Measurements from ENCODE around the gene TCP11L1. TPM values are rescaled to one million over a fixed set of nuclear protein-coding genes. Genes with fewer than 3 reads are reported as not detected.

The TCP11L1 gene, protein sequence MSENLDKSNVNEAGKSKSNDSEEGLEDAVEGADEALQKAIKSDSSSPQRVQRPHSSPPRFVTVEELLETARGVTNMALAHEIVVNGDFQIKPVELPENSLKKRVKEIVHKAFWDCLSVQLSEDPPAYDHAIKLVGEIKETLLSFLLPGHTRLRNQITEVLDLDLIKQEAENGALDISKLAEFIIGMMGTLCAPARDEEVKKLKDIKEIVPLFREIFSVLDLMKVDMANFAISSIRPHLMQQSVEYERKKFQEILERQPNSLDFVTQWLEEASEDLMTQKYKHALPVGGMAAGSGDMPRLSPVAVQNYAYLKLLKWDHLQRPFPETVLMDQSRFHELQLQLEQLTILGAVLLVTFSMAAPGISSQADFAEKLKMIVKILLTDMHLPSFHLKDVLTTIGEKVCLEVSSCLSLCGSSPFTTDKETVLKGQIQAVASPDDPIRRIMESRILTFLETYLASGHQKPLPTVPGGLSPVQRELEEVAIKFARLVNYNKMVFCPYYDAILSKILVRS
- total RNA-seq (10 to 100 TPM; 20.2 to 20.9 TPM), polyA plus RNA-seq (1 to 10 TPM; 6.0 to 6.6 TPM)

DNA sequence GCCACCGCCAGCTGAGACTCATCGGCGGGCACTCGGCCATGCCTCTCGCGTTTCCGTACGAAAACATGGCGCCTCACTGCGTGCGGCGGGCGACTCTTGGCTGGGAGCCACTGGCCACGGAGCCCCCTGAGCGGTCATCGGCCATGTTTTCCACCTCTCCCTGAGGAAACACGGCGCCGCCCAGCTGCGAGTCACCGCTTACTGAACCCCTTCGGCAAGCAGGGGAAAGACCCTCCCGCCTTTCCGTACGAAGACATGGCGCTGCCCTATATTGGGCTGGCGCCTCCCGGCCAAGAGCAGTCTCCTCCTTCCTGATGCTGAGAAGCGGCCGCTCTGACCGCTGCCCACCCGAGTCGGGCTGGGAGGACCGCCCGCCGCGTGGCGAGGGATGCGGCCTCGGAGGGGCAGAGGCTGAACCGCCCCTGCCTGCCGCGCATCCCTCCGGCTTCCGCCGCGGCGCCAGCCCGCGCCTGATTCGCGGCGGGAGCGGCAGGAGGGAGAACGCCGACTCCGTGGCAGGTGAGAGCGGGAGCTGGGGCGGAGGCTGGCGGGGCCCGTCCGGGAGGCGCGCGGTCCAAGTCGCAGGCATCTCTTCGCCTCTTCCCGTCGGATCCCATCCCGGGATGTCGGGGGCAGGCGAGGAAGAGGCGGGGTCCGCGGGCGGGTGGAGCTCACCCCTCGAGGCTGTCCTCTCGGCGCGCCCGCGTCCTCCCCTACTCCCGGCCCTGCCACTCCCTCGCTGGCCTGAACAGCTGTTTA, at the start of gene TCP11L1:
Gene TCP11L1, plus strand, starts transcription at position 299 of the 759 bp plus-strand sequence. CDS start 4,202 bp downstream, outside the sequence.
- Mint-ChIP-seq H3K27ac (peak within 1 kb of the TSS; percentile 92 to 98 (median 95)), H3K27me3 (peaks cover 2 to 7% of the 10 kb centered on the region in 2 donors), H3K4me1 (peaks cover 8 to 19% (median 11%) of the 10 kb centered on the region in 4 donors), H3K36me3 (peaks cover 4 to 16% of the 10 kb centered on the region in 2 donors), H3K9me3 (peaks cover 0 to 3% (median 0%) of the 10 kb centered on the region in 8 donors), H3K4me3 (peak within 1 kb of the TSS; percentile 93 to 95 (median 95))
- peaks cover 11% of the 10 kb centered on the region for H3K4me1 ChIP-seq (ENCODE audit: insufficient read depth, low read length)
- H3K27me3 ChIP-seq (ENCODE audit: insufficient read depth, low read length) = no peaks in the 10 kb centered on the region
- H3K36me3 ChIP-seq (ENCODE audit: insufficient read depth, low read length) = no peaks in the 10 kb centered on the region
- H3K27ac ChIP-seq (ENCODE audit: low read depth, low read length) = peak within 1 kb of the TSS; percentile 78
- ChIA-PET CTCF (ENCODE audit: partially characterized antibody) (interaction anchor here (0.8 to 3.1 kb wide), 12 partner anchors 14 to 146 kb away, joined by 3 to 16 read pairs (median 6); partner anchors contain the start of genes DEPDC7 and QSER1), POLR2A (ENCODE audit: partially characterized antibody) (interaction anchor here (0.6 to 3.8 kb wide), 17 partner anchors 8 to 1012 kb away, joined by 3 to 43 read pairs (median 7); partner anchors contain the start of genes CAPRIN1, CSTF3, DEPDC7 and EIF3M)
- DNase-seq = peak; percentile 74 to 90 (median 80)
- intact Hi-C loops (cut with micrococcal nuclease) = loop anchor here (1.0 to 5.0 kb wide), 8 partner anchors 24 to 219 kb away; partner anchors contain the start of genes CSTF3, DEPDC7 and QSER1
- peak within 1 kb of the TSS; percentile 62 to 73 for H3K4me3 ChIP-seq (ENCODE audit: low read length in 2 of 2)
- H3K9me3 ChIP-seq (ENCODE audit: control insufficient read depth in 1 of 2, low read length in 2 of 2) = no peaks in the 10 kb centered on the region

DNA sequence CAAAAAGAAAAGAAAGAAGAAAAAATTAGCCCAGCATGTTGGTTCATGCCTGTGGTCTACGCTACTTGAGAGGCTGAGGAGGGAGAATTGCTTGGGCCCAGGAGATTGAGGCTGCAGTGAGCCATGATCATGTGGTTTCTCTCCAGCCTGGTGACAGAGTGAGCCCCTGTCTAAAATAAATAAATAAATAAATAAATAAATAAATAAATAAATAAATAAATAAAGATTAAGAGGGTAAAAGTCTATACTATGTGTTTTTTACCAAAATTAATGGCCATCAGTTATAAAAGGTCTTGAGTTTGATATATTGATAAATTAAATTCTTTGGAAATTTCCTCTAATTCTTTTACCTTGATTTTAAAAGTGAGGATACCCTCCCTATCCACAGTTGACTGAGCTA, 48.9 kb upstream of the TCP11L1 start:
- Mint-ChIP-seq H3K27me3 (no peaks in the 10 kb centered on the region), H3K9me3 (peaks cover 0 to 14% (median 8%) of the 10 kb centered on the region in 8 donors), H3K4me1 (no peaks in the 10 kb centered on the region), H3K27ac (no peak overlapping the region), H3K36me3 (no peaks in the 10 kb centered on the region), H3K4me3 (no peak overlapping the region)
- CTCF ChIA-PET (ENCODE audit: partially characterized antibody) = no interaction called here
- DNase-seq = no peak
- Histone ChIP-seq H3K27me3 (ENCODE audit: insufficient read depth, low read length) (no peaks in the 10 kb centered on the region), H3K36me3 (ENCODE audit: insufficient read depth, low read length) (no peaks in the 10 kb centered on the region), H3K9me3 (ENCODE audit: control insufficient read depth in 1 of 2, low read length in 2 of 2) (no peaks in the 10 kb centered on the region), H3K4me1 (ENCODE audit: insufficient read depth, low read length) (no peaks in the 10 kb centered on the region), H3K4me3 (ENCODE audit: low read length in 2 of 2) (no peak overlapping the region), H3K27ac (ENCODE audit: low read depth, low read length) (no peak overlapping the region)
- POLR2A ChIA-PET (ENCODE audit: partially characterized antibody) = no interaction called here
- intact Hi-C loops (cut with micrococcal nuclease) = no loop called here

DNA sequence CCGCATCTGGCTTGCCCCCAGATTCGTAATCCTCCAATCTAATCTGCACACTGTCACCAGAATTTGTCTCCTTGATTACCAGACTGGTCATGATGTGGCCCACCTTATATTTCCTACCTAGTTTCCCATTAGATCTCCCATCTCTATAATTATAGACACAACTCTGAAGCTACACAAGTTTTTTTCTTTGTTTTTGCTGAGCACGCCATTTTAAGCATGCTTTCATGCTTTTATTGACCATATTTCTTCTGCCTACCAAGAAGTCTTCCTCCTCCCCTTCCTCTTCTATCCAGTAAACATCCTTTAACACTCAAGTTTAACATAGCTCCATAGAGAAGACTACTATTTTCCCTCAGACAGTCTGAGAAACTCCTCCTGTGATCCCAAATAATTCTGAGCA, 47.9 kb upstream of the TCP11L1 start:
- no peak overlapping the region for H3K4me3 Mint-ChIP-seq
- Histone ChIP-seq H3K4me3 (ENCODE audit: low read length in 2 of 2) (no peak overlapping the region), H3K9me3 (ENCODE audit: control insufficient read depth in 1 of 2, low read length in 2 of 2) (no peaks in the 10 kb centered on the region), H3K27ac (ENCODE audit: low read depth, low read length) (no peak overlapping the region), H3K4me1 (ENCODE audit: insufficient read depth, low read length) (no peaks in the 10 kb centered on the region), H3K36me3 (ENCODE audit: insufficient read depth, low read length) (no peaks in the 10 kb centered on the region), H3K27me3 (ENCODE audit: insufficient read depth, low read length) (no peaks in the 10 kb centered on the region)
- no peaks in the 10 kb centered on the region for H3K36me3 Mint-ChIP-seq
- peaks cover 0 to 14% (median 8%) of the 10 kb centered on the region in 8 donors for H3K9me3 Mint-ChIP-seq
- intact Hi-C loops (cut with micrococcal nuclease) = no loop called here
- no peak overlapping the region for H3K27ac Mint-ChIP-seq
- POLR2A ChIA-PET (ENCODE audit: partially characterized antibody) = no interaction called here
- DNase-seq = no peak
- CTCF ChIA-PET (ENCODE audit: partially characterized antibody) = no interaction called here
- no peaks in the 10 kb centered on the region for H3K4me1 Mint-ChIP-seq
- no peaks in the 10 kb centered on the region for H3K27me3 Mint-ChIP-seq

DNA sequence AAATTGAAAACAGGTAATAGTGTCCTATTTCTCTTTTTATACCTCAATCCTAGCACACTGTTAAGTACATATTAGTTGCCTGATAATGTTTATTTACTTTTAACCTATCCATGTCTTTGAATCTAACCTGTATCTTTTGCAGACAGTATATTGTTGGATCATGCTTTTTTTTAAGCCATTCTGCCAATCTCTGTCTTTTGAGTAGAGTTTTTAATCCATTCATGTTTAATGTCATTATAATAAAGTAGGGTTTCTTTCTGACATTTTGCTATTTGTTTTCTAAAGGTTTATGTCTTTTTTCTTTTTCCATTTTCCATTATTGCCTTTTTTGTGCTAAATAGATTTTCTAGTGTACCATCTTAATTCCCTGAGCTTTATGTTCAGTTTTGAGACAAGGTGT, 47.5 kb upstream of the TCP11L1 start:
- intact Hi-C loops (cut with micrococcal nuclease) = no loop called here
- H3K27me3 Mint-ChIP-seq = no peaks in the 10 kb centered on the region
- Histone ChIP-seq H3K9me3 (ENCODE audit: control insufficient read depth in 1 of 2, low read length in 2 of 2) (no peaks in the 10 kb centered on the region), H3K27ac (ENCODE audit: low read depth, low read length) (no peak overlapping the region), H3K36me3 (ENCODE audit: insufficient read depth, low read length) (no peaks in the 10 kb centered on the region), H3K4me3 (ENCODE audit: low read length in 2 of 2) (no peak overlapping the region), H3K27me3 (ENCODE audit: insufficient read depth, low read length) (no peaks in the 10 kb centered on the region), H3K4me1 (ENCODE audit: insufficient read depth, low read length) (no peaks in the 10 kb centered on the region)
- no peaks in the 10 kb centered on the region for H3K36me3 Mint-ChIP-seq
- peaks cover 0 to 14% (median 8%) of the 10 kb centered on the region in 8 donors for H3K9me3 Mint-ChIP-seq
- POLR2A ChIA-PET (ENCODE audit: partially characterized antibody) = no interaction called here
- CTCF ChIA-PET (ENCODE audit: partially characterized antibody) = no interaction called here
- DNase-seq = no peak
- no peaks in the 10 kb centered on the region for H3K4me1 Mint-ChIP-seq
- H3K4me3 Mint-ChIP-seq = no peak overlapping the region
- H3K27ac Mint-ChIP-seq = no peak overlapping the region

DNA sequence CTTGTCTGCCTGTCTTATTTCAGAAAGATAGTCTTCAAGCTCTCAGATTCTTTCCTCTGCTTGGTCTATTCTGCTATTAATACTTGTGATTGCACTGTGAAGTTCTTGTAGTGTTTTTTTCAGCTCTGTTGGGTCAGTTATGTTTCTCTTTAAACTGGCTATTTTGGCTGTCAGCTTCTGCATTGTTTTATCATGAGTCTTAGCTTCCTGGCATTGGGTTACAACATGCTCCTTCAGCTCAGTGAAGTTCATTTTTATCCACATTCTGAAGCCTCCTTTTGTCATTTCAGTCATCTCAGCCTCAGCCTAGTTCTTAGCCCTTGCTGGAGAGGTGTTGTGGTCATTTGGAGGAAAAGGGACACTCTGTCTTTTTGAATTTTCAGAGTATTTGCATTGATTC, 39.2 kb upstream of the TCP11L1 start:
- ChIA-PET CTCF (ENCODE audit: partially characterized antibody) (no interaction called here), POLR2A (ENCODE audit: partially characterized antibody) (no interaction called here)
- intact Hi-C loops (cut with micrococcal nuclease) = loop anchor here (5.0 kb wide), 1 partner anchor 37 kb away; the partner anchor contains the start of gene TCP11L1
- H3K4me1 Mint-ChIP-seq = peaks cover 6 to 13% (median 8%) of the 10 kb centered on the region in 4 donors
- no peak overlapping the region for H3K4me3 Mint-ChIP-seq
- Histone ChIP-seq H3K4me1 (ENCODE audit: insufficient read depth, low read length) (peaks cover 8% of the 10 kb centered on the region), H3K27ac (ENCODE audit: low read depth, low read length) (no peak overlapping the region), H3K36me3 (ENCODE audit: insufficient read depth, low read length) (no peaks in the 10 kb centered on the region), H3K27me3 (ENCODE audit: insufficient read depth, low read length) (no peaks in the 10 kb centered on the region), H3K4me3 (ENCODE audit: low read length in 2 of 2) (no peak overlapping the region), H3K9me3 (ENCODE audit: control insufficient read depth in 1 of 2, low read length in 2 of 2) (no peaks in the 10 kb centered on the region)
- peaks cover 7 to 10% of the 10 kb centered on the region in 2 donors for H3K27me3 Mint-ChIP-seq
- peaks cover 5 to 14% (median 8%) of the 10 kb centered on the region in 8 donors for H3K9me3 Mint-ChIP-seq
- DNase-seq = no peak
- no peaks in the 10 kb centered on the region for H3K36me3 Mint-ChIP-seq
- no peak overlapping the region for H3K27ac Mint-ChIP-seq

DNA sequence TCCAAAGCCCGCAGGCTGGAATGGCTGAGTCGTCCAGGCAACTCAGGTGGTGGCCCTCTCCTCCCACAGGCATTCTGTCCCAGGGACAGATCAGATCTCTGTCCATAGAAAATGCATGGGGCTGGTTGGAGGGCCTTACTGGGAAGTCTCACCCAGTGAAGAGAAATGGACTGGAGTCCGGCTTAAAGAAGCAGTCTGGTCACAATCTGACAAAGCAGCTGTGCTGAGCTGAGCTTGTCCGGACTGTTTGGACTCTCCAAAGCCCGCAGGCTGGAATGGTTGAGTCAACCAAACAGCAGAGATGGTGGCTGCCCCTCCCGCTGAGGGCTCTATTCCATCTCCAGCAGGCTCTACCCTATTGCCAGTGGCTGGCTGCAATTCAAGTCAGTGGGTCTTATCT, 38.1 kb upstream of the TCP11L1 start:
- H3K4me3 ChIP-seq (ENCODE audit: low read length in 2 of 2) = no peak overlapping the region
- H3K27ac Mint-ChIP-seq = no peak overlapping the region
- H3K27me3 ChIP-seq (ENCODE audit: insufficient read depth, low read length) = no peaks in the 10 kb centered on the region
- intact Hi-C loops (cut with micrococcal nuclease) = loop anchor here (5.0 kb wide), 1 partner anchor 36 kb away; the partner anchor contains the start of gene TCP11L1
- H3K27ac ChIP-seq (ENCODE audit: low read depth, low read length) = no peak overlapping the region
- no peaks in the 10 kb centered on the region for H3K9me3 ChIP-seq (ENCODE audit: control insufficient read depth in 1 of 2, low read length in 2 of 2)
- H3K36me3 Mint-ChIP-seq = no peaks in the 10 kb centered on the region
- DNase-seq = no peak
- H3K4me3 Mint-ChIP-seq = no peak overlapping the region
- H3K27me3 Mint-ChIP-seq = peaks cover 7 to 10% of the 10 kb centered on the region in 2 donors
- H3K36me3 ChIP-seq (ENCODE audit: insufficient read depth, low read length) = no peaks in the 10 kb centered on the region
- H3K4me1 ChIP-seq (ENCODE audit: insufficient read depth, low read length) = peaks cover 19% of the 10 kb centered on the region
- CTCF ChIA-PET (ENCODE audit: partially characterized antibody) = interaction anchor here (0.8 kb wide), 1 partner anchor 65 kb away, joined by 3 read pairs; no protein-coding TSS in a partner anchor
- H3K9me3 Mint-ChIP-seq = peaks cover 5 to 14% (median 8%) of the 10 kb centered on the region in 8 donors
- H3K4me1 Mint-ChIP-seq = peaks cover 16 to 24% (median 19%) of the 10 kb centered on the region in 4 donors
- POLR2A ChIA-PET (ENCODE audit: partially characterized antibody) = no interaction called here
